K562 (cell line): ENCODE results near the gene SCMH1. TPM values are rescaled to one million over a fixed set of nuclear protein-coding genes. Genes with fewer than 3 reads are reported as not detected.

Experiments
- HDAC2 ChIP-seq: fragments of 450-650 bp; IDR thresholded peaks from 2 replicates; pipeline ENCODE4 v1.6.1; 2016; ENCODE audit warnings: mild to moderate bottlenecking
- HNRNPL ChIP-seq: fragments of 200-400 bp; formaldehyde crosslinking; IDR thresholded peaks from 2 replicates; pipeline ENCODE4 v1.6.1; 2017; ENCODE audit warnings: low read depth, mild to moderate bottlenecking, low read length
- RBM22 ChIP-seq: fragments of 200-400 bp; formaldehyde crosslinking; IDR thresholded peaks from 2 replicates; pipeline ENCODE4 v1.6.1; 2018; ENCODE audit warnings: low read length, low read depth; ENCODE audit not compliant: poor library complexity, severe bottlenecking
- ZNF395 ChIP-seq: fragments of 200-800 bp; sonication (Bioruptor generic); IDR thresholded peaks from 2 replicates; pipeline ENCODE4 v1.6.1; 2017; ENCODE audit warnings: missing genetic modification characterization, missing compliant biosample characterization
- ZNF561 ChIP-seq: fragments of 450-650 bp; formaldehyde crosslinking; conservative IDR thresholded peaks from 2 replicates; pipeline ENCODE4 v1.4.0; 2020; ENCODE audit warnings: mild to moderate bottlenecking, moderate library complexity
- ZNF592 ChIP-seq: fragments of 450-650 bp; IDR thresholded peaks from 2 replicates; pipeline ENCODE4 v1.6.1; 2017; ENCODE audit warnings: antibody characterized with exemption, mild to moderate bottlenecking
- polyA plus RNA-seq, 8 experiments: library from polyadenylated mRNA; depleted of rRNA in 4 of 8; stranded (reverse) in 5 of 8; unstranded in 3 of 8; fragments of >200 nt; fragmentation: Nextera tagmentation in 2 of 8; fragmentation: Illumina TruSeq in 1 of 8; extraction: Ambion mirVana in 2 of 8; extraction: Trizol in 1 of 8; gene quantifications; 2 replicates each; pipeline versions ENCODE4 v1.2.1 to v1.2.3, GENCODE V29; 2011 to 2014; ENCODE audit warnings: inconsistent platforms in 1 of 8, missing spikeins in 1 of 8
- total RNA-seq, 7 experiments: library from RNA; depleted of rRNA in 6 of 7; stranded (reverse); fragments of >200 nt in 6 of 7; fragmentation: Illumina TruSeq in 2 of 7; extraction: Trizol in 2 of 7; gene quantifications; 2 replicates each; pipeline versions ENCODE4 v1.2.1 to v1.2.3, GENCODE V29; 2011 to 2021; ENCODE audit warnings: low replicate concordance in 1 of 7

Gene SCMH1
- total and polyA plus RNA-seq, 9 of the 15 experiments (the other 6 are each of a cell fraction or from before 2014, with no cell fraction given), result 8.5 to 37.0 (median 26.8) TPM

DNA sequence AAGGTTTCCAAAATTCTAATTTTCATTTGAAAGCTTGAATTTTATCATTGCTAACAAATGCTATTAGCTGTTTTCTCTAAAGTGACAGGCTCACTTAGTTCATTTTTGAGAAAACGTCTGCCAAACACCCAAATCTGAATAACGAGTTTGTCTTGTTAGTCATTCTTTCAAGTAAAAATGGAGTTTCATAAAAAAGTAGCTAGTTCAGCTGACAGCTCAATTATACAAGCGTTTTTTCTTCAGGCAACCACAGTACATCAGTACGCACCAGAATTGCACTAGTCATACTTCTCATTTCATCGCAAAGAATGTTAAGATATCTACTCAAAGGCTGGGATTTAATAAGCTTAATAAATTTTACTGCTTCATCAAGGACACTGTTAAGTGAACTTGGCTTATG, 148.3 kb downstream of the SCMH1 start (continued):
- TF ChIP-seq ZNF395, result no peak
- TF ChIP-seq RBM22, result no peak
- TF ChIP-seq ZNF592, result no peak
- no peak for TF ChIP-seq ZNF561 (CRISPR knock-in tag)
- TF ChIP-seq HDAC2, result no peak
- no peak for TF ChIP-seq HNRNPL
